Esophagus squamous epithelium (tissue), 5 donors: ENCODE results near the gene IFT20. TPM values are rescaled to one million over a fixed set of nuclear protein-coding genes. Genes with fewer than 3 reads are reported as not detected.

Experiments
- DNase-seq: peaks from one replicate; lab custom pipeline; 2025; lab: John Stamatoyannopoulos, UW
- H3K27ac ChIP-seq, 4 donors: fragments of 200-600 bp; sonication (generic); one replicate each; pipeline ENCODE4 v1.5.1; 2016 to 2019; ENCODE audit warnings: mild to moderate bottlenecking in 1 of 4
- H3K27me3 ChIP-seq, 4 donors: fragments of 200-600 bp; sonication (generic); 1 replicate in 3 of 4; 2 replicates in 1 of 4; pipeline versions ENCODE4 v1.5.1 to v1.6.0; 2017 to 2021; ENCODE audit warnings: antibody characterized with exemption in 1 of 4
- H3K36me3 ChIP-seq, 3 donors: fragments of 200-600 bp; sonication (generic); one replicate each; pipeline ENCODE4 v1.5.1; 2016 to 2019
- H3K4me1 ChIP-seq, 3 donors: fragments of 200-600 bp; sonication (generic); one replicate each; pipeline ENCODE4 v1.5.1; 2017 to 2019
- H3K4me3 ChIP-seq, 4 donors: fragments of 200-600 bp; sonication (generic); 1 replicate in 3 of 4; 2 replicates in 1 of 4; pipeline ENCODE4 v1.5.1; 2016 to 2019; ENCODE audit warnings: mild to moderate bottlenecking in 2 of 4, moderate library complexity in 1 of 4
- H3K9me3 ChIP-seq, 3 donors: fragments of 200-600 bp; sonication (generic); one replicate each; pipeline ENCODE4 v1.5.1; 2016 to 2019
- POLR2A ChIP-seq, 4 donors: fragments of 450-650 bp; IDR thresholded peaks; one replicate each; pipeline ENCODE4 v1.6.1; 2017; ENCODE audit warnings: antibody characterized with exemption in 4 of 4, mild to moderate bottlenecking in 4 of 4, moderate library complexity in 3 of 4
- WGBS, 2 donors: methylation state at CpG; one replicate each; pipeline ENCODE4 v1.1.5; 2018; 5-methylcytosine and 5-hydroxymethylcytosine counted together
- intact Hi-C: fragments of 100-400 bp; cut with DNase I; formaldehyde crosslinking; loops from one replicate; pipeline ENCODE4 v1.15.0; 2022
- total RNA-seq, 4 donors: library from RNA; depleted of rRNA; stranded (reverse); fragments of >200 nt; gene quantifications; one replicate each; pipeline ENCODE4 v1.1.0, GENCODE V29; 2016
- TF ChIP-seq, protein P1 (sequence below), 6 experiments: fragments of 450-650 bp in 4 of 6; fragments of 200-600 bp in 2 of 6; sonication (generic) in 2 of 6; IDR thresholded peaks; one replicate each; pipeline ENCODE4 v1.5.1; 2016 to 2019; ENCODE audit warnings: antibody characterized with exemption in 6 of 6, mild to moderate bottlenecking in 4 of 6, moderate library complexity in 4 of 6
- donor health status: DM: yes; HTN: yes; CAD: no.

IFT20 gene
- total RNA-seq, 4 donors from 2014 or later: 8.5 to 31.5 (median 17.1) TPM

DNA sequence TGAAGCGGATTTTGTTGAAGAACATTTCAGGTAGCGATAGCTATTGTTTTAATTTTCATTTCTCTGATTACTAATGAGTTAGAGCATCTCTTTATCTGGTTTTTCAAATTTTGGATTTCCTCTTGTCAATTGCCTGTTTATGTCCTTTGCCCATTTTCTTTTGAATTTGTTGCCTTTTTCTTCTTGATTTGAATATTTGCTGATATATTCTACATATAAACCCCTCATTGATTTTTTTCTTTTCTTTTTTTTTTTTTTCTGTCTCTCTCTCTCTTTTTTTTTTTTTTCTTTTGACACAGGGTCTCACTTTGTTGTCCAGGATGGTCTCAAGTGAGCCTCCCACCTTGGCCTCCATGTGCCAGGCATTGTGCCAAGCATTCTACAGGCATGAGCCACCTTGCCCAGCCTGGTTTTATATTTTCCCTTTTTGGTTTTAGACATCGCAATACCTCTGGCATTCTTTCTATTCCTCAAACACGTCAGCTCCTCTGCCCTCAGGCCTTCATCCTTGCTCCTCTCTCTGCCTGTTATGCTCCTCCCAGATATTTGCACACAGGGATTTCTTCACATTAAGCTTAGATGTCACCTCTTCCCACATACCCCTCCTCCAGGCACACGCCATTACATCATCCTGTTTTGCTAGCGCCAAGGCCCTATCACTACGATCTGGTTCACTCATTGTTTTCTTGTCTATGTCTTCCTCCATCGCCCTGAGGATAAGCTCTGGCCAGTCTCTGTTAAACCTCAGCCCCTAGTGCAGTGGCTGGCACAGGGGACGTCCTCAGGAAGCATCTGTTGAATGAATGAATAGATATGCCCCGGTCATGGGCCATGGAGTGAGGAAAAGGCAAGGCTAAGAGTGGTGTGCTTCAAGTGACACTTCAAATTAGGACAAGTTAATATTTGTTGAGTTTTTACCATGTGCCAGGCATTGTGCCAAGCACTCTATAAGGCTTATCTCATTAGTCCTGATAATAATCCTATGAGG is 44.8 kb upstream of the IFT20 start:
- peaks cover 0 to 14% (median 0%) of the 10 kb centered on the region in 4 donors for H3K27me3 ChIP-seq
- H3K36me3 ChIP-seq: no peaks in the 10 kb centered on the region
- intact Hi-C loops: no loop called here
- WGBS, 2 donors: 53 to 65% methylated on average over 10 of the region's 10 CpGs
- DNase-seq: no peak
- H3K4me1 ChIP-seq: peaks cover 0 to 25% (median 6%) of the 10 kb centered on the region in 3 donors
- TF ChIP-seq, protein P1, sequence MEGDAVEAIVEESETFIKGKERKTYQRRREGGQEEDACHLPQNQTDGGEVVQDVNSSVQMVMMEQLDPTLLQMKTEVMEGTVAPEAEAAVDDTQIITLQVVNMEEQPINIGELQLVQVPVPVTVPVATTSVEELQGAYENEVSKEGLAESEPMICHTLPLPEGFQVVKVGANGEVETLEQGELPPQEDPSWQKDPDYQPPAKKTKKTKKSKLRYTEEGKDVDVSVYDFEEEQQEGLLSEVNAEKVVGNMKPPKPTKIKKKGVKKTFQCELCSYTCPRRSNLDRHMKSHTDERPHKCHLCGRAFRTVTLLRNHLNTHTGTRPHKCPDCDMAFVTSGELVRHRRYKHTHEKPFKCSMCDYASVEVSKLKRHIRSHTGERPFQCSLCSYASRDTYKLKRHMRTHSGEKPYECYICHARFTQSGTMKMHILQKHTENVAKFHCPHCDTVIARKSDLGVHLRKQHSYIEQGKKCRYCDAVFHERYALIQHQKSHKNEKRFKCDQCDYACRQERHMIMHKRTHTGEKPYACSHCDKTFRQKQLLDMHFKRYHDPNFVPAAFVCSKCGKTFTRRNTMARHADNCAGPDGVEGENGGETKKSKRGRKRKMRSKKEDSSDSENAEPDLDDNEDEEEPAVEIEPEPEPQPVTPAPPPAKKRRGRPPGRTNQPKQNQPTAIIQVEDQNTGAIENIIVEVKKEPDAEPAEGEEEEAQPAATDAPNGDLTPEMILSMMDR (IDR thresholded peaks at IDR 0.05): no peak
- TF ChIP-seq POLR2A (IDR thresholded peaks at IDR 0.05): no peak
- no peaks in the 10 kb centered on the region for H3K9me3 ChIP-seq
- H3K27ac ChIP-seq: no peak overlapping the region
- no peak overlapping the region for H3K4me3 ChIP-seq

DNA sequence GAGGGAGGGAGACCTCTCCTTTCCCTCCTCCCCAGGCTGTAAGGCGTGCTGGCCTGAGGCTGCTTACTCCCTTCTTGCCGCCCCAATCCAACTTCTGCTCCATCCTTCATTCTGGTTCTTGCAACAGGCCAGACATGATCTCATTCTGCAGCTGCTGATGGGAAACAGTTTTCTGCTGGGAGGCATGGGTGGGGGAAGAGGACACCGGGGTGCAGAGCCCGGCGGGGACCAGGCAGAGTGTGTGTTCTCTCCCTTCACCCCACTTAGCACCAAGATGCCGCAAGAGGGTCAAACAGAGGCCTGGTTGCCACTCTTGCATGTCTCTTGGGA is 37.6 kb upstream of the IFT20 start:
- peak overlapping the region in 2 of 4 donors; percentile 59 to 69 for H3K4me3 ChIP-seq
- 86 to 93% methylated on average over 2 to 6 of the region's 6 CpGs for WGBS, 2 donors
- intact Hi-C loops: no loop called here
- no peak for TF ChIP-seq POLR2A (IDR thresholded peaks at IDR 0.05)
- TF ChIP-seq, protein P1 (IDR thresholded peaks at IDR 0.05): no peak
- no peaks in the 10 kb centered on the region for H3K9me3 ChIP-seq
- H3K36me3 ChIP-seq: no peaks in the 10 kb centered on the region
- H3K27me3 ChIP-seq: peaks cover 0 to 10% (median 0%) of the 10 kb centered on the region in 4 donors
- DNase-seq: no peak
- H3K4me1 ChIP-seq: peaks cover 12 to 36% (median 17%) of the 10 kb centered on the region in 3 donors
- no peak overlapping the region for H3K27ac ChIP-seq

DNA sequence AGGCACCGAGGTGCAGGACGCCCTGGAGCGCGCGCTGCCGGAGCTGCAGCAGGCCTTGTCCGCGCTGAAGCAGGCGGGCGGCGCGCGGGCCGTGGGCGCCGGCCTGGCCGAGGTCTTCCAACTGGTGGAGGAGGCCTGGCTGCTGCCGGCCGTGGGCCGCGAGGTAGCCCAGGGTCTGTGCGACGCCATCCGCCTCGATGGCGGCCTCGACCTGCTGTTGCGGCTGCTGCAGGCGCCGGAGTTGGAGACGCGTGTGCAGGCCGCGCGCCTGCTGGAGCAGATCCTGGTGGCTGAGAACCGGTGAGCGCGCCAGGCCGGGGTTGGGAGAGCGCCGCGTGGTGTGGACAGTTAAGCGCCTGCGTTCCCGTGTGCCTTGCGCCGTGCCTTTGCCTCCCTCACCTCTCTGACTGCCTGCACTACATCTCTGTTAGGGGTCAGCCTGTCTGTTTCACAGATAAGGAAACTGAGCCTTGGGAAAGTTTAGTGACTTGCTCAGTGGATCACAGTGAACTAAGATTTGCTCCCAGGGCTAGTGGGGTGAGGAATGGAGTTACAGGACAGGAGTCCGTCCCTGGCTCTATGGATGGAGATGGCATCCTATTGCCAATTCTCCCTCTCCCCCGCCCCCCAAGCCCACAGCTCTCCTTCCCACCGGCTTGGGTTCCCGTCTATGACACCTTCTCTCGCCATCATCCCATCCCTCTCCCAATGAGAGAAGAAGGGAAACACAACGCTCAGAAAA is 37.1 kb upstream of the IFT20 start:
- H3K4me3 ChIP-seq: peak overlapping the region; percentile 38 to 69 (median 56)
- H3K4me1 ChIP-seq: peaks cover 12 to 36% (median 17%) of the 10 kb centered on the region in 3 donors
- H3K9me3 ChIP-seq: no peaks in the 10 kb centered on the region
- H3K36me3 ChIP-seq: no peaks in the 10 kb centered on the region
- no peak for DNase-seq
- intact Hi-C loops: no loop called here
- H3K27ac ChIP-seq: peak overlapping the region in 3 of 4 donors; percentile 46 to 80 (median 78)
- 29 to 70% methylated on average over 6 to 9 of the region's 53 CpGs for WGBS, 2 donors
- H3K27me3 ChIP-seq: peaks cover 0 to 10% (median 0%) of the 10 kb centered on the region in 4 donors
- TF ChIP-seq, protein P1 (IDR thresholded peaks at IDR 0.05): no peak
- no peak for TF ChIP-seq POLR2A (IDR thresholded peaks at IDR 0.05)

DNA sequence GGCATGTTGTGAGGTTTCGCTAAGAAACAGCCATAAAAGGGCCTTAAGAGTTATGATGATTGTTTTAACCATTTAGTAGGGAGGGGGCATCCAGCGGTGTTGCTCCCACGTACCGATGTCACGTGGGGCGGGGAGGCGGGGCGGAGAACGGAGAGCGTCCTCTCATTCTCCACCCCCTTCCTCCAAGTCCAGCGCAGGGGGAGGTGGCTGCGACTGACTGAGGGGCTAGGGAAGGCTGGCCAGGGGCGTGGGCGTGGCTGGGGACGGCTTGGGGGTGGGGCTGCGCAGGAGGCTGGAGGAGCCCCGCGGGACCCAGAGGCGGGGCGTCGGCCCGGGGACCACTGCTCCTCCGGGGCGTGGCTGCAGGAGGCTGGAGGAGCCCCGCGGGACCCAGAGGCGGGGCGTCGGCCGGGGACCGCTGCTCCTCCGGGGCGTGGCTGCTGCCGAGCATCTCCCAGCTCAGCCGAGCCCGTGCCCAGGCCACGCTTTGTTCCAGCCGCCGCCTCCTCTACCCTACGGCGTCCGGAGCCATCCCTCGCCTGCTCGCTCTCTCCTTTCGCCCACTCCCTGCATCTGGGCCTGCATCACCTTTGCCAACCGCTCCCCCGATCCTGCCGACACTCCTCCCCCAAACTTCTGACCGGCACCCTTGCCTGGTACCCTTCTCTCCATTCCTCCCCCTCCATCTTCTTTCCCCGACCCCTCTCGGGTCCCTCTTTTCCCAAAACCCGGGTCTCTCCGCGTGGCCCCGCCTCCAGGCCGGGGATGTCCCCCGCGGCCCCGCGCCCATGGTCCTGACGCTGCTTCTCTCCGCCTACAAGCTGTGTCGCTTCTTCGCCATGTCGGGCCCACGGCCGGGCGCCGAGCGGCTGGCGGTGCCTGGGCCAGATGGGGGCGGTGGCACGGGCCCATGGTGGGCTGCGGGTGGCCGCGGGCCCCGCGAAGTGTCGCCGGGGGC is 36.3 kb upstream of the IFT20 start, which contains the start of gene SARM1:
TSS of gene SARM1 (plus strand) at position 450 of the 958 bp plus-strand sequence. CDS start at position 789, 339 bp downstream.
- intact Hi-C loops: no loop called here
- DNase-seq: peak; percentile 33
- peaks cover 0 to 10% (median 0%) of the 10 kb centered on the region in 4 donors for H3K27me3 ChIP-seq
- no peaks in the 10 kb centered on the region for H3K9me3 ChIP-seq
- peak within 1 kb of the TSS; percentile 46 to 80 (median 78) for H3K27ac ChIP-seq
- peaks cover 12 to 36% (median 17%) of the 10 kb centered on the region in 3 donors for H3K4me1 ChIP-seq
- 0 to 1% methylated on average over 27 to 38 of the region's 80 CpGs for WGBS, 2 donors
- no peak for TF ChIP-seq POLR2A (IDR thresholded peaks at IDR 0.05)
- TF ChIP-seq, protein P1 (IDR thresholded peaks at IDR 0.05): no peak
- H3K4me3 ChIP-seq: peak within 1 kb of the TSS; percentile 38 to 69 (median 56)
- no peaks in the 10 kb centered on the region for H3K36me3 ChIP-seq
